Measurements from ENCODE around the gene PXK.

DNA sequence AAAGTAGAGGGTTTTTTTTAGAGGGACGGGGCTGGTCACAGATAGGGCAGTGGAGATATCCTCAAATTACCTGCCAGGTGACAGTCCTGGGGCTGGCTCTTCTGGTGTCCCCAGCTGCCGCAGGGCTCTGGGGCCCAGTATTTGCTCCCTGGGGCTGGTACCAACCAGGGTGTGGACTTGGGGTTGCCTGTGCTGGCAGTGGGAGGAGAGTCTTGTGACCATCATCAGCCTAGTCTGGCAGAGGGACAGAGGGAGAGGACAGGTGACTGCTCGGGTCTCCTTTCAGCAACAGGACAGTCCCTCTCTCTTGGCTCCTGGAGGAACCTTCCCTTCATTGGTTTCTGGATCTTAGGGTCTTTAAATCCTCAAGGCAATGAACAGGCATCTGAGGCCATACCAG is 34.5 kb upstream of the PXK start:
- TF ChIP-seq, protein P1, sequence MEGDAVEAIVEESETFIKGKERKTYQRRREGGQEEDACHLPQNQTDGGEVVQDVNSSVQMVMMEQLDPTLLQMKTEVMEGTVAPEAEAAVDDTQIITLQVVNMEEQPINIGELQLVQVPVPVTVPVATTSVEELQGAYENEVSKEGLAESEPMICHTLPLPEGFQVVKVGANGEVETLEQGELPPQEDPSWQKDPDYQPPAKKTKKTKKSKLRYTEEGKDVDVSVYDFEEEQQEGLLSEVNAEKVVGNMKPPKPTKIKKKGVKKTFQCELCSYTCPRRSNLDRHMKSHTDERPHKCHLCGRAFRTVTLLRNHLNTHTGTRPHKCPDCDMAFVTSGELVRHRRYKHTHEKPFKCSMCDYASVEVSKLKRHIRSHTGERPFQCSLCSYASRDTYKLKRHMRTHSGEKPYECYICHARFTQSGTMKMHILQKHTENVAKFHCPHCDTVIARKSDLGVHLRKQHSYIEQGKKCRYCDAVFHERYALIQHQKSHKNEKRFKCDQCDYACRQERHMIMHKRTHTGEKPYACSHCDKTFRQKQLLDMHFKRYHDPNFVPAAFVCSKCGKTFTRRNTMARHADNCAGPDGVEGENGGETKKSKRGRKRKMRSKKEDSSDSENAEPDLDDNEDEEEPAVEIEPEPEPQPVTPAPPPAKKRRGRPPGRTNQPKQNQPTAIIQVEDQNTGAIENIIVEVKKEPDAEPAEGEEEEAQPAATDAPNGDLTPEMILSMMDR (conservative IDR thresholded peaks at IDR 0.05 in 1 of 2, IDR thresholded peaks at IDR 0.05 in 1 of 2; ENCODE audit: extremely low read depth in 1 of 2, insufficient read depth in 1 of 2, low read depth in 1 of 2, low read length in 2 of 2), result no peak
- TF ChIP-seq EZH2 (IDR thresholded peaks at IDR 0.05; ENCODE audit: borderline replicate concordance, low read length), result no peak
